ENCODE data around the gene CLSTN2. TPM values are rescaled to one million over a fixed set of nuclear protein-coding genes. Genes with fewer than 3 reads are reported as not detected.

Gene CLSTN2
- total RNA-seq, 1 experiment from 2014 or later: 0.68 TPM

- no peak overlapping the region for H2BK5ac ChIP-seq (ENCODE audit: insufficient read length, low read length)
- H3K36me3 Mint-ChIP-seq (ENCODE audit: insufficient read depth in 1 of 3, low read depth in 3 of 3): no peaks in the 10 kb centered on the region
- no peak overlapping the region for H2AK5ac ChIP-seq (ENCODE audit: insufficient read length, low read length)
- no peaks in the 10 kb centered on the region for H4K20me1 ChIP-seq (ENCODE audit: control insufficient read depth, insufficient read depth, insufficient read length)
- H3K4me2 ChIP-seq (ENCODE audit: insufficient read depth, insufficient read length, low read length): no peak overlapping the region
- H3K27ac ChIP-seq (ENCODE audit: insufficient read length, low read depth, low read length): no peak overlapping the region
- H3K9me3 Mint-ChIP-seq: no peaks in the 10 kb centered on the region
- H2AFZ ChIP-seq (ENCODE audit: low read length): no peak overlapping the region
- H3K27me3 Mint-ChIP-seq (ENCODE audit: low read depth): no peaks in the 10 kb centered on the region; the same call in 1 of the 2 replicates
- no peak overlapping the region for H3K9ac ChIP-seq (ENCODE audit: extremely low read depth, insufficient read length, low read length)
- no peak overlapping the region for H2BK20ac ChIP-seq (ENCODE audit: low read depth, low read length, poor library complexity, severe bottlenecking)
- H3K4ac ChIP-seq (ENCODE audit: low read depth, low read length): no peak overlapping the region
- H3K14ac ChIP-seq (ENCODE audit: insufficient read depth, low read length): no peak overlapping the region
- H3K27ac Mint-ChIP-seq: no peak overlapping the region
- H3K27me3 ChIP-seq (ENCODE audit: insufficient read depth, low read length): no peaks in the 10 kb centered on the region
- no peaks in the 10 kb centered on the region for H3K23me2 ChIP-seq (ENCODE audit: insufficient read length, low read depth, low read length, poor library complexity, severe bottlenecking)
- no peak overlapping the region for H4K8ac ChIP-seq (replicated peaks; ENCODE audit: insufficient read length, low read depth, low read length)
- peaks cover 6 to 7% of the 10 kb centered on the region in 2 experiments for H3K4me1 Mint-ChIP-seq
- H3K56ac ChIP-seq (ENCODE audit: insufficient read length, low read depth, low read length): no peak overlapping the region
- TF ChIP-seq CTCF (conservative IDR thresholded peaks at IDR 0.05): no peak
- no peak overlapping the region for H3K4me3 Mint-ChIP-seq
- H3K18ac ChIP-seq (ENCODE audit: insufficient read length, low read depth, low read length): no peak overlapping the region
- no peak overlapping the region for H2BK120ac ChIP-seq (ENCODE audit: low read depth, low read length, poor library complexity, severe bottlenecking)
- H3K79me2 ChIP-seq (ENCODE audit: insufficient read depth, low read length): no peaks in the 10 kb centered on the region
- no peak overlapping the region for H2BK12ac ChIP-seq (ENCODE audit: insufficient read length, low read depth, low read length)
- H3K23ac ChIP-seq (ENCODE audit: insufficient read length, low read depth, low read length): no peak overlapping the region
- no peaks in the 10 kb centered on the region for H3K79me1 ChIP-seq (ENCODE audit: insufficient read depth, low read depth, low read length, poor library complexity, severe bottlenecking)
- no peak overlapping the region for H4K5ac ChIP-seq (ENCODE audit: insufficient read length, low read depth, low read length)
- no peak overlapping the region for H4K91ac ChIP-seq (ENCODE audit: insufficient read length, low read depth, low read length)
- no peak overlapping the region for H3T11ph ChIP-seq (ENCODE audit: low read length)
- no peaks in the 10 kb centered on the region for H3K9me3 ChIP-seq (ENCODE audit: control insufficient read depth, low read depth, low read length)
- no peak for DNase-seq
- no peaks in the 10 kb centered on the region for H3K4me1 ChIP-seq (ENCODE audit: insufficient read depth, low read length)
- no peak overlapping the region for H2BK15ac ChIP-seq (ENCODE audit: low read depth, low read length)
These were observed 462.9 kb downstream of the CLSTN2 start for GRCh38 chr3:140397847-140398246.

Data from H9 (cell line).